MM.1S (cell line): ENCODE results near the gene OR51V1.

Source experiments
- DNase-seq: peaks from one replicate; pipeline ENCODE4 v3.0.0-alpha.2; 2015
- H2AFZ ChIP-seq: fragments of 300-600 bp; sonication (generic); 2 replicates; pipeline ENCODE4 v1.6.0; 2016; ENCODE audit warnings: antibody characterized with exemption, low read length
- H3F3A ChIP-seq: fragments of 300-600 bp; sonication (generic); 2 replicates; pipeline ENCODE4 v1.6.1; 2016; ENCODE audit warnings: mild to moderate bottlenecking, antibody characterized with exemption, low read length, moderate library complexity, mixed read lengths; ENCODE audit not compliant: insufficient read depth
- H3K27ac ChIP-seq: fragments of 300-600 bp; sonication (generic); 2 replicates; pipeline ENCODE4 v1.5.1; 2016; ENCODE audit warnings: mild to moderate bottlenecking, low read length
- H3K27me3 ChIP-seq: fragments of 300-600 bp; sonication (generic); replicated peaks from 2 replicates; pipeline ENCODE4 v1.6.0; 2016; ENCODE audit warnings: low read length; ENCODE audit not compliant: insufficient read depth
- H3K36me3 ChIP-seq: fragments of 300-600 bp; sonication (generic); replicated peaks from 2 replicates; pipeline ENCODE4 v1.6.1; 2016; ENCODE audit warnings: mild to moderate bottlenecking, low read length, mixed read lengths; ENCODE audit not compliant: insufficient read depth
- H3K4me1 ChIP-seq: fragments of 300-600 bp; sonication (generic); 2 replicates; pipeline ENCODE4 v1.6.1; 2016; ENCODE audit warnings: low read length, mixed read lengths
- H3K4me2 ChIP-seq: fragments of 300-600 bp; sonication (generic); 2 replicates; pipeline ENCODE4 v1.6.0; 2016; ENCODE audit warnings: low read depth, low read length
- H3K4me3 ChIP-seq: fragments of 300-600 bp; sonication (generic); 2 replicates; pipeline ENCODE4 v1.5.1; 2016; ENCODE audit warnings: low read length, mixed read lengths
- H3K79me2 ChIP-seq: fragments of 300-600 bp; sonication (generic); 2 replicates; pipeline ENCODE4 v1.6.1; 2016; ENCODE audit warnings: mixed run types, low read length, mixed read lengths
- H3K9ac ChIP-seq: fragments of 300-600 bp; sonication (generic); 2 replicates; pipeline ENCODE4 v1.6.1; 2016; ENCODE audit warnings: low read length, mixed read lengths
- H3K9me2 ChIP-seq: fragments of 300-600 bp; sonication (generic); replicated peaks from 2 replicates; pipeline ENCODE4 v1.6.1; 2016; ENCODE audit warnings: mild to moderate bottlenecking, low read length, mixed read lengths; ENCODE audit not compliant: insufficient read depth
- H3K9me3 ChIP-seq: fragments of 300-600 bp; sonication (generic); replicated peaks from 2 replicates; pipeline ENCODE4 v1.6.1; 2016; ENCODE audit warnings: mild to moderate bottlenecking, low read length, mixed read lengths; ENCODE audit not compliant: insufficient read depth
- H4K20me1 ChIP-seq: fragments of 300-600 bp; sonication (generic); 2 replicates; pipeline ENCODE4 v1.6.1; 2016; ENCODE audit warnings: mild to moderate bottlenecking, low read length, moderate library complexity, mixed read lengths; ENCODE audit not compliant: insufficient read depth
- EZH2 ChIP-seq: fragments of 300-600 bp; sonication (generic); optimal IDR thresholded peaks from 2 replicates; pipeline ENCODE3; 2017; ENCODE audit warnings: low read depth, mild to moderate bottlenecking, antibody characterized with exemption, low read length, mixed read lengths
- EZH2phosphoT487 ChIP-seq: fragments of 300-600 bp; sonication (generic); IDR thresholded peaks from 2 replicates; pipeline ENCODE4 v1.6.1; 2018; ENCODE audit warnings: antibody characterized with exemption, low read length
- TF ChIP-seq, protein P1 (sequence below): fragments of 300-600 bp; sonication (generic); IDR thresholded peaks from 2 replicates; pipeline ENCODE4 v1.5.1; 2016; ENCODE audit warnings: antibody characterized with exemption, low read length, mixed read lengths

The OR51V1 gene

GRCh38 chr11:5159806-5160205 is 40.7 kb downstream of the OR51V1 start:
- no peaks in the 10 kb centered on the region for H3K36me3 ChIP-seq
- H3K27me3 ChIP-seq: no peaks in the 10 kb centered on the region
- TF ChIP-seq EZH2 (no peak), EZH2phosphoT487 (no peak)
- TF ChIP-seq, protein P1, sequence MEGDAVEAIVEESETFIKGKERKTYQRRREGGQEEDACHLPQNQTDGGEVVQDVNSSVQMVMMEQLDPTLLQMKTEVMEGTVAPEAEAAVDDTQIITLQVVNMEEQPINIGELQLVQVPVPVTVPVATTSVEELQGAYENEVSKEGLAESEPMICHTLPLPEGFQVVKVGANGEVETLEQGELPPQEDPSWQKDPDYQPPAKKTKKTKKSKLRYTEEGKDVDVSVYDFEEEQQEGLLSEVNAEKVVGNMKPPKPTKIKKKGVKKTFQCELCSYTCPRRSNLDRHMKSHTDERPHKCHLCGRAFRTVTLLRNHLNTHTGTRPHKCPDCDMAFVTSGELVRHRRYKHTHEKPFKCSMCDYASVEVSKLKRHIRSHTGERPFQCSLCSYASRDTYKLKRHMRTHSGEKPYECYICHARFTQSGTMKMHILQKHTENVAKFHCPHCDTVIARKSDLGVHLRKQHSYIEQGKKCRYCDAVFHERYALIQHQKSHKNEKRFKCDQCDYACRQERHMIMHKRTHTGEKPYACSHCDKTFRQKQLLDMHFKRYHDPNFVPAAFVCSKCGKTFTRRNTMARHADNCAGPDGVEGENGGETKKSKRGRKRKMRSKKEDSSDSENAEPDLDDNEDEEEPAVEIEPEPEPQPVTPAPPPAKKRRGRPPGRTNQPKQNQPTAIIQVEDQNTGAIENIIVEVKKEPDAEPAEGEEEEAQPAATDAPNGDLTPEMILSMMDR: no peak
- DNase-seq: no peak
- H3K9ac ChIP-seq: no peak overlapping the region
- H3K4me3 ChIP-seq: no peak overlapping the region
- no peaks in the 10 kb centered on the region for H3K9me2 ChIP-seq
- no peaks in the 10 kb centered on the region for H3F3A ChIP-seq
- H4K20me1 ChIP-seq: no peaks in the 10 kb centered on the region
- H3K27ac ChIP-seq: no peak overlapping the region
- H3K9me3 ChIP-seq: no peaks in the 10 kb centered on the region
- H3K79me2 ChIP-seq: no peaks in the 10 kb centered on the region
- no peak overlapping the region for H3K4me2 ChIP-seq
- no peak overlapping the region for H2AFZ ChIP-seq
- H3K4me1 ChIP-seq: no peaks in the 10 kb centered on the region

- Histone ChIP-seq H3K9me3 (no peaks in the 10 kb centered on the region), H4K20me1 (no peaks in the 10 kb centered on the region), H3K9me2 (no peaks in the 10 kb centered on the region), H3K36me3 (no peaks in the 10 kb centered on the region), H3K9ac (no peak within 1 kb of the TSS), H2AFZ (no peak within 1 kb of the TSS), H3K27ac (no peak within 1 kb of the TSS), H3K4me3 (no peak within 1 kb of the TSS), H3K27me3 (no peaks in the 10 kb centered on the region), H3K4me1 (no peaks in the 10 kb centered on the region), H3F3A (no peaks in the 10 kb centered on the region), H3K4me2 (no peak within 1 kb of the TSS), H3K79me2 (no peaks in the 10 kb centered on the region)
- TF ChIP-seq EZH2 (no peak), EZH2phosphoT487 (no peak)
- TF ChIP-seq, protein P1: no peak
- DNase-seq: no peak
Measured at GRCh38 chr11:5154657-5155056, 45.8 kb downstream of the OR51V1 start, which contains the start of gene OR52A1. OR52A1 (minus strand) TSS chr11:5154757; CDS start chr11:5152369, 2,388 bp downstream.

DNA sequence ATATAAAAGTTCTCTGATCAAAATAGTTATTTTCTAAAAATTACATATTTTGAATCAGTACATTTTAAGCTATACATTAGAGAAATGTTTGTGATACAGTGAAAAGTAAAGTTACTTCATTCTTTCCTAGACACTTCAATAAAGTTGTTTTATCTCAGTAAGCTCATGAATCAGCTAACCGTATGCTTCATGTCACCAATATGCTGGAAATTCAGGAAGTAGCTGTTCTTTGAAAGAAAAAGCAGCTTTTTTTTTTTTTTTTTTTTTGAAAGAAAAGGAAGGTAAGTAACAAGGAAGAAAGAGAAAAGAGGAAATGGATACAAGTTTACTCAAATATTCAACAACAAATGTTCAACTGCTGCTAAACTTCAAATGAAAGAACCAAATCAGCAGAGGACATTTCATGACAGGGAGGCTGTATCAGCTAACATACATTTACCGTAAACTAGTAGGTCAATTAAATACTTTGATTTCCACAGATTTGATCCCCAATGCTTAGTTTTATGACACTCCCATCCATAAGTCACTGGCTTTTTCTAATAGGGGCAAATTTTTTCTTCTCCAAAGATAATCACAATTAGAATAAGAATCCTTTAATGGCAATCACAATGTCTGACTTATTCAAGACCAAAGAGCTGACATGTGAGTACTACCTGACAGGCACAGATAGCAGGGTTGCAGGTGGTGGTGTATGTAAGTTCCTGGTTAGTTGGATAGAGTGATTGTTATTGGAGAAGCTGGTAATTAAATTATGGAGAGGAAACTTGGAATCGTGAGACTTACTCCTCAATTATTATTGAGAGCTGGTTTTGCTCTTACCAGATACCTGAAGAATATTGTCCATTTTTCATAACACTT is 46.7 kb downstream of the OR51V1 start:
- no peaks in the 10 kb centered on the region for H3K4me1 ChIP-seq
- H3K36me3 ChIP-seq: no peaks in the 10 kb centered on the region
- H3K9me2 ChIP-seq: no peaks in the 10 kb centered on the region
- H3K4me2 ChIP-seq: no peak overlapping the region
- H3K9me3 ChIP-seq: no peaks in the 10 kb centered on the region
- H3K9ac ChIP-seq: no peak overlapping the region
- no peak overlapping the region for H3K4me3 ChIP-seq
- H4K20me1 ChIP-seq: no peaks in the 10 kb centered on the region
- TF ChIP-seq EZH2 (no peak), EZH2phosphoT487 (no peak)
- TF ChIP-seq, protein P1: no peak
- H2AFZ ChIP-seq: no peak overlapping the region
- DNase-seq: no peak
- no peaks in the 10 kb centered on the region for H3F3A ChIP-seq
- no peaks in the 10 kb centered on the region for H3K79me2 ChIP-seq
- no peak overlapping the region for H3K27ac ChIP-seq
- no peaks in the 10 kb centered on the region for H3K27me3 ChIP-seq
